22Rv1 (cell line): ENCODE data around the gene KCNF1.

Experiments
- H3K27ac ChIP-seq: fragments of 450-650 bp; 2 replicates; pipeline ENCODE4 v1.5.1; 2017
- ZFX ChIP-seq: fragments of 450-650 bp; IDR thresholded peaks from 2 replicates; pipeline ENCODE4 v1.6.1; 2017; ENCODE audit warnings: antibody characterized with exemption, borderline replicate concordance
- TF ChIP-seq, protein P1 (sequence below): fragments of 450-650 bp; IDR thresholded peaks from 2 replicates; pipeline ENCODE4 v1.5.1; 2017; ENCODE audit warnings: mild to moderate bottlenecking

The KCNF1 gene

DNA sequence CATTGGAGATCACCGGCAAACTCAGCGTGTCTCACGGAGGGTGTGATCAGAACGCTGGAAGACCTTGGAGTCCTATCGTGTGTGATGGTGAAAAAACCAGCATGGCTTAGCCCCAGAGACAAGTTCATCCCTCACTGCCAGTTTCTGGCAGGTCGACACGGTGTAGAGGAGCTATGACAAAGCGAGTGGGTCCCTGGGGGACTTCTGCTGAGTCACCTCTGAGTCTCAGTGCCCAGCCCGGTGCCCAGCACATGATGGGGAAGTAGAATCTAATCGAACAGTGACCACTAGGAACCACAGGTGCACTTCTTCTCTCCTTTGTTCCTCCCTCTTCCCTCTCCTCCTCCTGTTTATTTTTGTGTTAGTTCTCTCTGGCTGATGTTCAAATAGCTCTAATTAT is 45.9 kb upstream of the KCNF1 start:
- no peak overlapping the region for H3K27ac ChIP-seq
- TF ChIP-seq ZFX, result no peak
- TF ChIP-seq, protein P1, sequence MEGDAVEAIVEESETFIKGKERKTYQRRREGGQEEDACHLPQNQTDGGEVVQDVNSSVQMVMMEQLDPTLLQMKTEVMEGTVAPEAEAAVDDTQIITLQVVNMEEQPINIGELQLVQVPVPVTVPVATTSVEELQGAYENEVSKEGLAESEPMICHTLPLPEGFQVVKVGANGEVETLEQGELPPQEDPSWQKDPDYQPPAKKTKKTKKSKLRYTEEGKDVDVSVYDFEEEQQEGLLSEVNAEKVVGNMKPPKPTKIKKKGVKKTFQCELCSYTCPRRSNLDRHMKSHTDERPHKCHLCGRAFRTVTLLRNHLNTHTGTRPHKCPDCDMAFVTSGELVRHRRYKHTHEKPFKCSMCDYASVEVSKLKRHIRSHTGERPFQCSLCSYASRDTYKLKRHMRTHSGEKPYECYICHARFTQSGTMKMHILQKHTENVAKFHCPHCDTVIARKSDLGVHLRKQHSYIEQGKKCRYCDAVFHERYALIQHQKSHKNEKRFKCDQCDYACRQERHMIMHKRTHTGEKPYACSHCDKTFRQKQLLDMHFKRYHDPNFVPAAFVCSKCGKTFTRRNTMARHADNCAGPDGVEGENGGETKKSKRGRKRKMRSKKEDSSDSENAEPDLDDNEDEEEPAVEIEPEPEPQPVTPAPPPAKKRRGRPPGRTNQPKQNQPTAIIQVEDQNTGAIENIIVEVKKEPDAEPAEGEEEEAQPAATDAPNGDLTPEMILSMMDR, result no peak

DNA sequence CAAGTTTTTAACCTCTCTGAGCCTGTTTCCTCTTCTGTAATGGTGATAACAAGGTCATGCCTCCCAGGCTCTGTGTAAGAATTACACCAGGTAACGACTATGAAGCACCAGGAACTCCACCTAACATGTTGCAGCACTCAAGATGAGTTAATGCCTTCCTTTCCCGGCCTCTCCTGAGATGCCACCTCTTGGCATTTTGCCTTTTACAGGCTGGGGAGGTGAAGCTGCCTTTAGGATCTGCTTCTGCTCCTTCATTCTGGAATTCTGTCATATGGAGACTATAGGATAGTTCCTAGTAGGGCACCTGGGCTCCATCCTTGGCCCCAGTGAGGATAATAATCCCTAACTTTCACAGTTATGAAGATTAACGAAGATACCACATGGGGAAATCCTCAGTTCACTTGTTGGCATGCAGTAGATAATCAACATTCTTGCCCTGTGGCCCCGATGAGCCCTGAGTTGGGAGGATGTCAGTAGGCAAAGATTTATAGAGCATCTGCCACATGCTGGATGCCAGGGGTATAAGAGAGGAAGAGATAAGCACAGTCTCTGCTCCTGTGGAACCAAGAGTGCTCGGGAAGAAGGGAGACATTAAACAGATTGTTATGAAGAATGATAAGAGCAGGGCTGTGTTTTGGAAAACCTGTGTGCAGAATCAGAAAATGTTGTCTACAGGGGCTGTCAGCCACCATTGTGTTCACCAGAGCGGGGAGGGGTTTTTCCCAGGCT is 43.9 kb upstream of the KCNF1 start:
- TF ChIP-seq, protein P1, result no peak
- TF ChIP-seq ZFX, result no peak
- H3K27ac ChIP-seq, result no peak overlapping the region

DNA sequence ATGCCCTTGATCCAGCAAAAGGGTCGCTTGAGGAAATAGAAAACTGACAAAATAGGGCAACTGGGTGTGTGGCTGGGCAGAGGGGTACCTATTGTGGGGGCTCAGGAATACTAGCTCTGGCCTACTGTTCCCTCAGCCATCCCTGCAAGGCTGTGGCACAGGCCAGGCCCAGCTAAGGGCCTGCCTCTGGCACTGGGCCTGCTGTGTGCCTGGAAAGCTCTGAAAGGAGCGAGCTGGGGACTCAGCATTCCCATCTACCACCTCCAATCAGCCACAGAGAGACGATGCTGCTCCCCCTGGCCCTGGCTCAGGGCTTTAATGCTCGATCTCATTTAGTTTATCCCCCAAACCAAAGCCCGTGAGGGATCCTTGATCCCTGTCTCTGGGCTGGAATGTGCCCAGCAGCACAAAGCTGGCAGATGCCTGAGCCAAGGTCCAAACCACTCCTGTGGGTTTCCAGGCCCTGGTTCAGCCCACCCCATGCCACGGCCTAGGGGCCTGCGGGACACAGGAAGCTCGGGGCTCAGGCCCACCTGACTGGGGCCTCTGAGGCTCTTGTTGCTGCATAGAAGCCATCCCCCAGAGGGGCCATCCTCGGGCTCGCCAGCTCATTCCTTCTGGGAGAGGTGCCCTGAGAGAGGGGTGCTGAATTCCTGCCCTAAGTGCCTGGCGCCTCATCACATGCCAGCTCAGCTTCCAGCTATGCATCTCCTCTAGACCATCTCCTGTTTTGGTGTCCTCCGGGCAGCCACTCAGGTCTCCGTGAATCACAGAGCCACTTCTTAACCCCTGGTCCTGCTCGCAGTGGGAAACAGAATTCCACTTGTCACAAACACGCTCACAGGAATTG is 43.0 kb upstream of the KCNF1 start:
- H3K27ac ChIP-seq, result no peak overlapping the region
- TF ChIP-seq, protein P1, result no peak
- TF ChIP-seq ZFX, result no peak

DNA sequence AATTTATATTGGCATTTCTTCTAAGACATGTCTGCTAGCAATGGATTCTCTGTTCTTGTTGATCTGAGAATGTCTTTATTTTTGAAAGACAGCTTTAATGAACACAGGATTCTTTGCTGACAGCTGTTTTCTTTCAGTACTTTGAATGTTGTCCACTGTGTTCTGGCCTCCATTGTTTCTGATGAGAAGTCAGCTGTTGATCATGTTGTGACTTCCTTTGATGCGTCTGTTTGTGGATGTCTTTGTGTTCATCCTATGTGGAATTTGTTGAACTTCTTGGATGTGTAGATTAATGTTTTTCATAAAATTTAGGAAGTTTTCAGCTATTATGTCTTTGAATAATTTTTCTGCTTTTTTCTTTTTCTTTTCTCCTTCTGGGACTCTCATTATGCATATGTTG is 39.8 kb upstream of the KCNF1 start:
- H3K27ac ChIP-seq, result no peak overlapping the region
- TF ChIP-seq ZFX, result no peak
- TF ChIP-seq, protein P1, result no peak

DNA sequence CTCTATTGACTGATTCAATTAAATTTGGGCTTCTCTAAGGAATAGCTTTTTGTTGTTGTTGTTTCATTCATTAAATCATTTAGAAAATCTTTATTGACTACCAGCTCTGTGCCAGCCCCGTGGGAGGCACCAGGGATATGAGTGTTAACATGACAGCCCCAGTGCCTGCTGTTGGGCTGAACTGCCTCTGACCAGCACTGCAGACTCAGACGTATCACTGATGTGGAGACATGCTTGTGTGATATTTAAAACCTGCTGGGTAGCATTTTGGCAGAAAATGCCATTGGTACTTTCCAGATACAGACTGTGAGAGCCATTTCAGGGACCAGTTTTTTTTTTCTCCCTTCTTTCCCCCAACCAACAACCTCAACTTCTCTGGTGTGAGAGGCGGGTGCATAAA is 38.6 kb upstream of the KCNF1 start:
- TF ChIP-seq ZFX, result no peak
- TF ChIP-seq, protein P1, result no peak
- H3K27ac ChIP-seq, result no peak overlapping the region

DNA sequence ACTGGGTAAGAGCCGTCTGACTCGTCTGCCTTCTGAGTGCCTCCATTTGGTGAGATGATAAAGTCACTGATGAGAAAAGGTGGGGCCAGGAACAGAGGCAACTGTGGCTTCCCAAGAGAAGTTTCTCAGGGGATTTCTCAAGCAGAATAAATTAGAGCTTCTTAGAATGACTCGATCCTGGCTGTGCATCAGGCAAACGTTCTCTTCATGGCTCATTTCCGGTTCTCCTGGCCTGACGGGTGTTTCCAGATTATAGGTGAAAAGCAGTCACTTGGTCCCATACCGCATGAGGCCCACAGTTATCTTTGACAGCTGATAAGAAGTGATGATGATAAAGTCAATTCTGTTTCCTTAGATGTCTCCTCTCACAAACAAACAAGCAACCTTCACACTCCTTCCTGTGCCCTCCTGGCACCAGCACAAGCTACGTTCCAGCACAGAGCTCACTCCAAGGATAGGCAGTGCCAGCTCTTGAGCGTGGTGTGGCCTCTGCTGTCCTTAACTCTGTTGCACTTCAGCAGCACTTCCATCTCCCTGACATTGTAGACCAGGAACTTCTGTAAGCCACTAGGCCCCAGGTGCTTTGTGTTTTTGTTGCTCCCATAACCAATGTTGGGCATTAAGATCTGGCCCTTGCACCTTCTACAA is 37.8 kb upstream of the KCNF1 start:
- no peak overlapping the region for H3K27ac ChIP-seq
- TF ChIP-seq ZFX, result no peak
- TF ChIP-seq, protein P1, result no peak
